ENCODE data around the gene LHX5. TPM values are rescaled to one million over a fixed set of nuclear protein-coding genes. Genes with fewer than 3 reads are reported as not detected.

The LHX5 gene
- total RNA-seq, 1 donor from 2014 or later: not detected

GRCh38 chr12:113468365-113469223 is 3.1 kb downstream of the LHX5 start:
- Mint-ChIP-seq H3K27ac (ENCODE audit: unreplicated experiment) (no peak overlapping the region), H3K4me3 (ENCODE audit: unreplicated experiment) (no peak overlapping the region), H3K9me3 (ENCODE audit: unreplicated experiment) (no peaks in the 10 kb centered on the region), H3K36me3 (ENCODE audit: unreplicated experiment) (no peaks in the 10 kb centered on the region), H3K27me3 (ENCODE audit: unreplicated experiment) (peaks cover 72% of the 10 kb centered on the region), H3K4me1 (ENCODE audit: unreplicated experiment) (peaks cover 14% of the 10 kb centered on the region)
- DNase-seq (ENCODE audit: extremely low spot score, unreplicated experiment): no peak
- TF ChIP-seq CTCF (IDR thresholded peaks at IDR 0.05): no peak

GRCh38 chr12:113467502-113468364 is 3.9 kb downstream of the LHX5 start:
- no peak for DNase-seq (ENCODE audit: extremely low spot score, unreplicated experiment)
- no peak overlapping the region for H3K4me3 Mint-ChIP-seq (ENCODE audit: unreplicated experiment)

GRCh38 chr12:113467142-113467501 is 4.5 kb downstream of the LHX5 start:
- Mint-ChIP-seq H3K27ac (ENCODE audit: unreplicated experiment) (no peak overlapping the region), H3K4me3 (ENCODE audit: unreplicated experiment) (no peak overlapping the region)

More at GRCh38 chr12:113467502-113468364, 3.9 kb downstream of the LHX5 start:
- Mint-ChIP-seq H3K9me3 (ENCODE audit: unreplicated experiment) (no peaks in the 10 kb centered on the region), H3K27ac (ENCODE audit: unreplicated experiment) (no peak overlapping the region), H3K36me3 (ENCODE audit: unreplicated experiment) (no peaks in the 10 kb centered on the region), H3K4me1 (ENCODE audit: unreplicated experiment) (peaks cover 14% of the 10 kb centered on the region), H3K27me3 (ENCODE audit: unreplicated experiment) (peaks cover 67% of the 10 kb centered on the region)
- TF ChIP-seq CTCF (IDR thresholded peaks at IDR 0.05): no peak

GRCh38 chr12:113466454-113467141 is 5.1 kb downstream of the LHX5 start:
- Mint-ChIP-seq H3K27ac (ENCODE audit: unreplicated experiment) (no peak overlapping the region), H3K9me3 (ENCODE audit: unreplicated experiment) (no peaks in the 10 kb centered on the region), H3K4me3 (ENCODE audit: unreplicated experiment) (no peak overlapping the region), H3K27me3 (ENCODE audit: unreplicated experiment) (peaks cover 64% of the 10 kb centered on the region), H3K4me1 (ENCODE audit: unreplicated experiment) (peaks cover 14% of the 10 kb centered on the region), H3K36me3 (ENCODE audit: unreplicated experiment) (no peaks in the 10 kb centered on the region)
- DNase-seq (ENCODE audit: extremely low spot score, unreplicated experiment): no peak
- no peak for TF ChIP-seq CTCF (IDR thresholded peaks at IDR 0.05)

More at GRCh38 chr12:113467142-113467501, 4.5 kb downstream of the LHX5 start:
- Mint-ChIP-seq H3K36me3 (ENCODE audit: unreplicated experiment) (no peaks in the 10 kb centered on the region), H3K4me1 (ENCODE audit: unreplicated experiment) (peaks cover 16% of the 10 kb centered on the region), H3K27me3 (ENCODE audit: unreplicated experiment) (peaks cover 64% of the 10 kb centered on the region), H3K9me3 (ENCODE audit: unreplicated experiment) (no peaks in the 10 kb centered on the region)
- no peak for TF ChIP-seq CTCF (IDR thresholded peaks at IDR 0.05)
- no peak for DNase-seq (ENCODE audit: extremely low spot score, unreplicated experiment)

Measured in osteocyte (in vitro differentiated cells).